Measurements from ENCODE around the gene TRPV5.

DNA sequence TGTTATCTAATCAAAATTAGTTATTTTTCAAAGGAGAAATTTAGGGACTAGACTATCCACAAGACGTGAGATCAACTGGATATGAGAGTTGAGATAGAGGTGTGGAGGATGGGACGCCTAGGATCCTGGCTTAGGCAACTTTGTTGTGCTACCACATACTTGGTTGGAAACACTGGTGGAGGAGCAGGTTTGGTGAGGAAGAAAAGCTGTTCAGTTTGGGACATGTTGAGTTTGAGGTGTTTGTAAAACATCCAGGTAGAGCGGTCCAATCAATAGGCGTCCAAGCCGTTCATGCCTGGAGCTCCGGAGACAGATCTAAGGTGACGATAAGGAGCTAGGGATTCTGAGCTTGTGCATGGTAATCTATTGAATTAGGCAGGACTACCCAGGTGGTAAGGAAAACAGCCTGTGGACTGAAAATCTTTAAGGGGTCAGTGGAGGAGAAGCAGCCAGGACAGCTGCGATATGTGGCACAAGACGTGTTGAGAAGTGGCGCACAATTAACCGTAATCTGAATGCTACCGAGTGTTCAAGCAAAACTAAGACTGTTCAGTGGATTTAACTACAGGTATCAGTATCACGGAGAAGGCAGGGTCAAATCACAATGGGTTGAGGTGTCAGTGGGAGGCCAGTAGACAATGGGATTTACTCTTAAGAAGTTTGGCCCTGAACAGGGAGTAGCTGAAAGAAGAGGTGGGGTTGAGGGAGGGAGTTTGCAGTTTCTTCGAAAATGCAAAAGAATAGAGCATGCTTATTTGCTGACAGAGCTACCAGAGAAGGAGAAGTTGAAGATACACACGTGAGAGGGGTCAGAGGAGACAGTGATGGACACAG is 31.9 kb downstream of the TRPV5 start:
- TF ChIP-seq CTCF (conservative IDR thresholded peaks at IDR 0.05; ENCODE audit: low read length) (no peak), EZH2phosphoT487 (IDR thresholded peaks at IDR 0.05; ENCODE audit: borderline replicate concordance, low read depth, low read length) (no peak)

Data from OCI-LY7 (cell line).